Large intestine (tissue), 3 donors: ENCODE results near the gene CDC42EP3. TPM values are rescaled to one million over a fixed set of nuclear protein-coding genes. Genes with fewer than 3 reads are reported as not detected.
A peak's percentile ranks its signal among the peaks of the same experiment; 100 is the strongest.

ENCODE experiments used
- DNase-seq, 2 donors: peaks; one replicate each; pipeline versions ENCODE4 v3.0.0 to v3.0.0-alpha.2; 2013
- H3K27ac ChIP-seq: one replicate; pipeline ENCODE4 v1.5.1; 2013; ENCODE audit warnings: low read length
- H3K27me3 ChIP-seq: 2 replicates; pipeline ENCODE4 v1.6.1; 2013; ENCODE audit warnings: low read length; ENCODE audit not compliant: control insufficient read depth, insufficient read depth
- H3K36me3 ChIP-seq: 2 replicates; pipeline ENCODE4 v1.6.1; 2013; ENCODE audit warnings: low read length; ENCODE audit not compliant: control insufficient read depth, insufficient read depth
- H3K4me1 ChIP-seq: one replicate; pipeline ENCODE4 v1.6.1; 2013; ENCODE audit warnings: low read length; ENCODE audit not compliant: control insufficient read depth, insufficient read depth
- H3K4me3 ChIP-seq: one replicate; pipeline ENCODE4 v1.5.1; 2013; ENCODE audit warnings: low read length
- H3K9me3 ChIP-seq: one replicate; pipeline ENCODE4 v1.6.1; 2013; ENCODE audit warnings: mild to moderate bottlenecking, low read depth, low read length, moderate library complexity; ENCODE audit not compliant: control insufficient read depth
- WGBS: methylation state at CpG from one replicate; pipeline ENCODE4 v1.1.5; 2013; ENCODE audit warnings: low lambda C conversion rate; ENCODE audit not compliant: insufficient coverage; 5-methylcytosine and 5-hydroxymethylcytosine counted together
- polyA plus RNA-seq: library from polyadenylated mRNA; unstranded; fragments of 120-200 nt; gene quantifications from one replicate; pipeline ENCODE4 v1.2.1, GENCODE V29; 2013

The CDC42EP3 gene
- polyA plus RNA-seq, 1 donor = 11.8 TPM

- peaks cover 3% of the 10 kb centered on the region for H3K4me1 ChIP-seq
These were observed 949 bp downstream of the CDC42EP3 start for GRCh38 chr2:37670378-37671008.

GRCh38 chr2:37669446-37669845, 2.0 kb downstream of the CDC42EP3 start:
- Histone ChIP-seq H3K27ac (no peak overlapping the region), H3K36me3 (no peaks in the 10 kb centered on the region), H3K27me3 (peaks cover 22% of the 10 kb centered on the region), H3K4me1 (peaks cover 3% of the 10 kb centered on the region), H3K4me3 (peak overlapping the region; percentile 56), H3K9me3 (no peaks in the 10 kb centered on the region)
- DNase-seq = no peak
- 80% methylated on average over 1 of the region's 3 CpGs for WGBS

More at GRCh38 chr2:37670378-37671008, 949 bp downstream of the CDC42EP3 start:
- H3K27me3 ChIP-seq = peaks cover 22% of the 10 kb centered on the region
- H3K36me3 ChIP-seq = no peaks in the 10 kb centered on the region
- peak overlapping the region; percentile 56 for H3K4me3 ChIP-seq
- no peak overlapping the region for H3K27ac ChIP-seq
- peak in 1 of 2 donors; percentile 11 for DNase-seq
- WGBS = 14% methylated on average over 4 of the region's 11 CpGs
- no peaks in the 10 kb centered on the region for H3K9me3 ChIP-seq

GRCh38 chr2:37667704-37668103, 3.7 kb downstream of the CDC42EP3 start:
- no peak overlapping the region for H3K4me3 ChIP-seq
- H3K9me3 ChIP-seq = no peaks in the 10 kb centered on the region
- no CpG with 5 or more reads among the region's 2 CpGs for WGBS
- peaks cover 19% of the 10 kb centered on the region for H3K27me3 ChIP-seq
- H3K36me3 ChIP-seq = no peaks in the 10 kb centered on the region
- peaks cover 3% of the 10 kb centered on the region for H3K4me1 ChIP-seq
- DNase-seq = no peak
- H3K27ac ChIP-seq = no peak overlapping the region

GRCh38 chr2:37666772-37667171, 4.7 kb downstream of the CDC42EP3 start:
- Histone ChIP-seq H3K27ac (no peak overlapping the region), H3K9me3 (no peaks in the 10 kb centered on the region), H3K27me3 (peaks cover 16% of the 10 kb centered on the region), H3K4me3 (no peak overlapping the region), H3K4me1 (peaks cover 3% of the 10 kb centered on the region), H3K36me3 (no peaks in the 10 kb centered on the region)
- no CpG with 5 or more reads among the region's 2 CpGs for WGBS
- no peak for DNase-seq

GRCh38 chr2:37665604-37666362, 5.7 kb downstream of the CDC42EP3 start:
- Histone ChIP-seq H3K4me1 (peaks cover under 1% of the 10 kb centered on the region), H3K36me3 (no peaks in the 10 kb centered on the region), H3K9me3 (no peaks in the 10 kb centered on the region), H3K27me3 (peaks cover 11% of the 10 kb centered on the region), H3K27ac (no peak overlapping the region), H3K4me3 (no peak overlapping the region)
- DNase-seq = no peak
- WGBS = 88% methylated on average over 3 of the region's 11 CpGs

- no peak overlapping the region for H3K27ac ChIP-seq
These were observed 6.4 kb downstream of the CDC42EP3 start for GRCh38 chr2:37665043-37665442.

GRCh38 chr2:37664231-37664643, 7.2 kb downstream of the CDC42EP3 start:
- no CpG with 5 or more reads among the region's 2 CpGs for WGBS
- no peak for DNase-seq
- H3K36me3 ChIP-seq = no peaks in the 10 kb centered on the region
- no peaks in the 10 kb centered on the region for H3K4me1 ChIP-seq
- H3K27ac ChIP-seq = no peak overlapping the region
- no peak overlapping the region for H3K4me3 ChIP-seq
- H3K27me3 ChIP-seq = no peaks in the 10 kb centered on the region
- H3K9me3 ChIP-seq = no peaks in the 10 kb centered on the region

More at GRCh38 chr2:37665043-37665442, 6.4 kb downstream of the CDC42EP3 start:
- H3K4me1 ChIP-seq = no peaks in the 10 kb centered on the region
- no peak for DNase-seq
- no CpG with 5 or more reads among the region's 2 CpGs for WGBS
- H3K4me3 ChIP-seq = no peak overlapping the region
- no peaks in the 10 kb centered on the region for H3K36me3 ChIP-seq
- peaks cover 4% of the 10 kb centered on the region for H3K27me3 ChIP-seq
- no peaks in the 10 kb centered on the region for H3K9me3 ChIP-seq

- no peaks in the 10 kb centered on the region for H3K9me3 ChIP-seq
- H3K4me1 ChIP-seq = no peaks in the 10 kb centered on the region
- DNase-seq = no peak
- WGBS = 80% methylated on average over 1 of the region's 7 CpGs
- no peaks in the 10 kb centered on the region for H3K36me3 ChIP-seq
- no peak overlapping the region for H3K4me3 ChIP-seq
- no peaks in the 10 kb centered on the region for H3K27me3 ChIP-seq
- H3K27ac ChIP-seq = no peak overlapping the region
These were observed 8.1 kb downstream of the CDC42EP3 start for GRCh38 chr2:37663390-37663789.

GRCh38 chr2:37659723-37660122, 11.7 kb downstream of the CDC42EP3 start:
- Histone ChIP-seq H3K4me3 (no peak overlapping the region), H3K27me3 (no peaks in the 10 kb centered on the region), H3K4me1 (no peaks in the 10 kb centered on the region), H3K36me3 (no peaks in the 10 kb centered on the region), H3K9me3 (no peaks in the 10 kb centered on the region), H3K27ac (no peak overlapping the region)
- WGBS = 60% methylated on average over 1 of the region's 5 CpGs
- no peak for DNase-seq

GRCh38 chr2:37658682-37659081, 12.8 kb downstream of the CDC42EP3 start:
- Histone ChIP-seq H3K9me3 (no peaks in the 10 kb centered on the region), H3K27ac (no peak overlapping the region), H3K4me1 (no peaks in the 10 kb centered on the region), H3K36me3 (no peaks in the 10 kb centered on the region), H3K27me3 (no peaks in the 10 kb centered on the region), H3K4me3 (no peak overlapping the region)
- 100% methylated on average over 1 of the region's 3 CpGs for WGBS
- no peak for DNase-seq
